ENCODE data around the gene TMEM271.

TMEM271 gene, protein sequence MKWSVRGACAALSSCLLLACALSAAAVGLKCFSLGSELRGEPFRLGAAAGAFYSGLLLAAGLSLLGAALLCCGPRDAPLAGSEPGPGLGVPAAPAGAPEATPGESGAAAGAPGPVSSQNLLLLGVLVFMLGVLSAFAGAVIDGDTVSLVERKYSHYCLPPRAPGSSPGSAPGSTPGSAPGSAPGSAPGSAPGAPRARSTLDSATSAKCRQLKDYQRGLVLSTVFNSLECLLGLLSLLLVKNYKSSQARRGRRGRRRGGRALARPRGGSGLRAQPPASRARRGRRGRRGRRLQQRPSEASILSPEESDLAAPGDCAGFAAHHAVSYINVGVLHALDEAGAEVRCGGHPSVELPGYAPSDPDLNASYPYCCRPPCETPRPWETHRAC

GRCh38 chr4:576245-576821 is at the start of gene TMEM271:
TMEM271 (minus strand) TSS chr4:576295; CDS start chr4:576062, 233 bp downstream.
- Histone ChIP-seq H3K9me3 (ENCODE audit: control insufficient read depth, insufficient read depth, low read length) (no peaks in the 10 kb centered on the region), H3K9ac (ENCODE audit: low read depth, low read length) (peak within 1 kb of the TSS; percentile 51), H3K36me3 (ENCODE audit: insufficient read depth, low read length) (no peaks in the 10 kb centered on the region), H3K4me1 (ENCODE audit: insufficient read depth, low read length) (no peaks in the 10 kb centered on the region; the same call in 1 of the 2 replicates)

GRCh38 chr4:625631-626161 is 49.6 kb upstream of the TMEM271 start:
- no peaks in the 10 kb centered on the region for H3K36me3 ChIP-seq (ENCODE audit: insufficient read depth, low read length)
- H3K9ac ChIP-seq (ENCODE audit: low read depth, low read length): no peak overlapping the region
- H3K9me3 ChIP-seq (ENCODE audit: control insufficient read depth, insufficient read depth, low read length): no peaks in the 10 kb centered on the region
- peaks cover 12% of the 10 kb centered on the region; the same call in 1 of the 2 replicates for H3K4me1 ChIP-seq (ENCODE audit: insufficient read depth, low read length)

- peaks cover 12% of the 10 kb centered on the region; the same call in 1 of the 2 replicates for H3K4me1 ChIP-seq (ENCODE audit: insufficient read depth, low read length)
- H3K9ac ChIP-seq (ENCODE audit: low read depth, low read length): no peak within 1 kb of the TSS
- no peaks in the 10 kb centered on the region for H3K36me3 ChIP-seq (ENCODE audit: insufficient read depth, low read length)
- no peaks in the 10 kb centered on the region for H3K9me3 ChIP-seq (ENCODE audit: control insufficient read depth, insufficient read depth, low read length)
Observed at GRCh38 chr4:624705-625590, 48.9 kb upstream of the TMEM271 start, which contains the start of gene PDE6B. PDE6B (plus strand) TSS chr4:625573; CDS start chr4:625627, 54 bp downstream.

- Histone ChIP-seq H3K4me1 (ENCODE audit: insufficient read depth, low read length) (peaks cover 12% of the 10 kb centered on the region; the same call in 1 of the 2 replicates), H3K9ac (ENCODE audit: low read depth, low read length) (no peak overlapping the region), H3K9me3 (ENCODE audit: control insufficient read depth, insufficient read depth, low read length) (no peaks in the 10 kb centered on the region), H3K36me3 (ENCODE audit: insufficient read depth, low read length) (no peaks in the 10 kb centered on the region)
Observed at GRCh38 chr4:623914-624566, 47.9 kb upstream of the TMEM271 start.

DNA sequence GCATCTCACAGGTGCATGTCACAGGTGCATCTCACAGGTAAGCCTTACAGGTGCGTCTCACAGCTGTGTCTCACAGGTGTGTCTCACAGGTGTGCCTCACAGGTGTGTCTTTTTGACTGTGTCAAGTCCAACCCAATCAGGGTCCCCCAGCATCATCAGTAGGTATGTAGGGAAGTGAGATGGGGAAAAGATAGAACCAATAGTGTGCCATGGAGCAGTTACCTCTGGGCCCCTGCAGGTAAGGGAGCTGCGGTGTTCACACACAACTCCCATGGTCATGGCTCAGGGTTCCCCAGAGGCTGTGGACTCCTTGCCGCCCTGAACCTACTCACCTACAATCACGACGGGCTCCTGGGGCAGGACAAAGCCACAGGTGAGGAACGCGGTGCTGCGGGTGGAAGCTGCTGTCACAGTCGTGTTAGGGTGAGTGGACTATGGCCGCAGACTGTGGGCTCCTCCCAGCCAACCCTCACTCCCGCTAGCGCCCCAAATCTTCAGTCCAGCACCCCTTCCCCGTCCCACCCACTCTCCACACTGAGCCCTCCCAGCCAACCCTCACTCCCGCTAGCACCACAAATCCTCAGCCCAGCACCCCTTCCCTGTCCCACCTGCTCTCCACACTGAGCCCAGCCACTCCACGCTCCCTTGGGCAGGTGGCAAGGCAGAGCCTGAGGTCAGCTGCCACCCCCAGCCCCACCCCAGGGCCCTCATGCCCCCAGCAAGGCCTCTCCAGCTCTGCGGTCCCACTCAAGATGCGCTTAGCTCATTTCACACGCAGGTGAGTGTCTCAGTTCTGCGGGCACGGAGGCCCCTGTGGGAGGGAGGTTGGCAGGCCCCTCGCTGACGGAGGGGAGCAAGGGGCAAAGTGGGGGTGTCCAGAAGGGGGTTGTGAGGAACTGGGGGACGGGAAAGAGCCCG is 47.2 kb upstream of the TMEM271 start:
- Histone ChIP-seq H3K9me3 (ENCODE audit: control insufficient read depth, insufficient read depth, low read length) (no peaks in the 10 kb centered on the region), H3K36me3 (ENCODE audit: insufficient read depth, low read length) (no peaks in the 10 kb centered on the region), H3K9ac (ENCODE audit: low read depth, low read length) (no peak overlapping the region), H3K4me1 (ENCODE audit: insufficient read depth, low read length) (peaks cover 12% of the 10 kb centered on the region; the same call in 1 of the 2 replicates)

DNA sequence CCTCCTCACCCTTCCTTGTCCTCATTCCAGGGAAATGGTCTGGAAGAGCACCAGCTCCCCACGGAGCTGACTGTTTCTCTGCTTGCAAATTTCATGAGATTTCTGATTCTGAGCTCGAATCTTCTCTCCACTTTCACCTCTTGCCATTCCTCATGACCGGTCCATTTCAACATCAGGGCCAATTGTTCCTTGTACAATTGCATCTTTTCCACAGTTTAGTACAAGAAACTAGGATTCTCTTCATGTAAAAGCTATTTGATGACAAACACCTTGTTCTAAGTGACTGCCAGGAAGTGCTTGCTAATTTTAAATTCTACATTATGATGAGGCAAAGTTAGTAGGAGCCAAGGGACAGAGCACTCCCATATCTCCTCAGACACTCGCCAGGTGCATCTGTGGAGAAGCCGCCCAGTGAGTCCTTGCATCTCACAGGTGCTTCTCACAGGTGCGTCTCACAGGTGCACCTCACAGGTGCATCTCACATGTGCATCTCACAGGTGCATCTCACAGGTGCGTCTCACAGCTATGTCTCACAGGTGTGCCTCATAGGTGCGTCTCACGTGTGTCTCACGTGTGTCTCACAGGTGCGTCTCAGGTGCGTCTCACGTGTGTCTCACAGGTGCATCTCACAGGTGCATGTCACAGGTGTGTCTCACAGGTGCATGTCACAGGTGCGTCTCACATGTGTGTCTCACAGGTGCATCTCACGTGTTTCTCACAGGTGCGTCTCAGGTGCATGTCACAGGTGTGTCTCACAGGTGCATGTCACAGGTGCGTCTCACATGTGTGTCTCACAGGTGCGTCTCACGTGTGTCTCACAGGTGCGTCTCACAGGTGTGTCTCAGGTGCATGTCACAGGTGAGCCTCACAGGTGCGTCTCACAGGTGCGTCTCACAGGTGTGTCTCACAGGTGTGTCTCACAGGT is 46.2 kb upstream of the TMEM271 start:
- Histone ChIP-seq H3K36me3 (ENCODE audit: insufficient read depth, low read length) (no peaks in the 10 kb centered on the region), H3K9me3 (ENCODE audit: control insufficient read depth, insufficient read depth, low read length) (no peaks in the 10 kb centered on the region), H3K9ac (ENCODE audit: low read depth, low read length) (no peak overlapping the region)

DNA sequence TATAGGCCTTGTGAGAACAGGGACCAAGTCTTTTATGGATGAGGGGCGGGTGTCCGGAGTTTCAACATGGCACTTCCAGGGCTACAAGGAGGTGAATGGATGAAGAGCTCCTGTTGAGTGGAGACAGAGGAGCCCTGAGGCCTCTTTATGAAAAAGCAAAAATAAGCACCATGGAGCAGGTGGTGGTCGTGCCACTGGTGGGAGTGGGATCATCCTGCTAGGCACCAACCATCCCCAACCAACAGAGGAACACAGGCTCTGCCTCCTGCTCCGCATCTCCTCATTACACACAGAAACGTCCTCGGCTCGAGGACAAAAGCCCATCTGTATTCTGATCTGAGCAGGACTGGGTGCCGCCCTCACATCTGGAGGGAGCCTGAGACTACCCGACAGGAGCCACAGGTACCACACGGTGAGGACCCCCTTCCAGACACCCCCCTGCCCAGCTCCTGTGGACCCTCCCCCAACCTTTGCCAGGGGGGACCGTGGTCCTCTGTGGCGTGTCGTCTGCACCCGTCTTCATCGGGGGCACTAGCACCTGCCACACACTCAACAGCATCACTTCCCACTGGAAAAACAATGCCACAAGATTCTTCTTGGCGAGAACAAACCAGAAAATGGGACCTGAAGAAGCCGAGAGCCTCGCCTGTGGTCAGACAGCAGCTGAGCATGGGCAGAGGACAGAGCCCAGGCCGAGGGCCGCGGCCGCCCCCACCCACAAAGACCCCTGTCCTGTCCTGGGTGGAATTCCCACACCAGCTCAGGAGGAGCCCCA is 45.4 kb upstream of the TMEM271 start:
- Histone ChIP-seq H3K36me3 (ENCODE audit: insufficient read depth, low read length) (no peaks in the 10 kb centered on the region), H3K9me3 (ENCODE audit: control insufficient read depth, insufficient read depth, low read length) (no peaks in the 10 kb centered on the region), H3K9ac (ENCODE audit: low read depth, low read length) (no peak overlapping the region), H3K4me1 (ENCODE audit: insufficient read depth, low read length) (peaks cover 12% of the 10 kb centered on the region; the same call in 1 of the 2 replicates)

More for the DNA sequence above, 46.2 kb upstream of the TMEM271 start:
- H3K4me1 ChIP-seq (ENCODE audit: insufficient read depth, low read length): peaks cover 12% of the 10 kb centered on the region; the same call in 1 of the 2 replicates

DNA sequence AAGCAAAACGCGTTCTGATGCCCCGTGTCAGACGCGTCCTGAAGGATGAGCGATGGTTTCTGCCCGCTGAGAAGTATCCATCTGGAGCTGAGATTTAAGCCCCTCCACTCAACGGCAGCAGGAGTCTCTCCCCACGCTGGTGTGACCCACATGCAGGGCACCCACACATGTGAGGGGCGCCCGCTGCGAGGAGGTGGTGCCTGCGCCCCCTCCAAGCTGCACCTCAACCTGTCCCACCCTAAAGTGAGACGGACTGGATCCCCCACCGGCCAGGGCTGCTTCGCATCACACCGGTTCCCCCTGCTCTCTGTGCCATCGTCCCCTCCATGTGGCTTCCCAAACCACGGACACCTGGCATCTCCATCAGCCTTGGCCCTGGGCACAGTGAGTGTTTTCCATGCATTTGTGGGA is 44.8 kb upstream of the TMEM271 start:
- Histone ChIP-seq H3K4me1 (ENCODE audit: insufficient read depth, low read length) (peaks cover 12% of the 10 kb centered on the region; the same call in 1 of the 2 replicates), H3K36me3 (ENCODE audit: insufficient read depth, low read length) (no peaks in the 10 kb centered on the region), H3K9me3 (ENCODE audit: control insufficient read depth, insufficient read depth, low read length) (no peaks in the 10 kb centered on the region), H3K9ac (ENCODE audit: low read depth, low read length) (no peak overlapping the region)

DNA sequence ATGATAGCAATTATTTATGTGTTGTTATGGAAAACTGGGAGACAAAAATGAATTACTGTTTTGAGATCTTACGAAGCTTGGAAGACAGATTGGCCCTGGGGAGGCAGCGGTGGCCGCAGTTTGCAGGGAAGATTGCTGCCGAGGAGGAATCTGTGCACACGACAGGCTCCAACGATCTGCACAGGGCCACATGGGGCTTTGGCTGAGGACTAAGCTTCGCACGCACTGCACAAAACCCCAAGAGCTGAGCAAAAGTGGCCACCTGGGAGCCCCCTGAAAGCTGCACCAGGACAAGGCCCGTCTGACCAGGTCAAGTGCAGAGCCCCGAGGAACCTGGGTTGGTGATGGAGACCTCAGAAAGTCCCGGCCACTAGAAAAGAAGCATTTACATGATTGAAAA is 44.1 kb upstream of the TMEM271 start:
- no peaks in the 10 kb centered on the region for H3K36me3 ChIP-seq (ENCODE audit: insufficient read depth, low read length)
- H3K9ac ChIP-seq (ENCODE audit: low read depth, low read length): no peak overlapping the region
- H3K9me3 ChIP-seq (ENCODE audit: control insufficient read depth, insufficient read depth, low read length): no peaks in the 10 kb centered on the region
- H3K4me1 ChIP-seq (ENCODE audit: insufficient read depth, low read length): peaks cover 10% of the 10 kb centered on the region; the same call in 1 of the 2 replicates

DNA sequence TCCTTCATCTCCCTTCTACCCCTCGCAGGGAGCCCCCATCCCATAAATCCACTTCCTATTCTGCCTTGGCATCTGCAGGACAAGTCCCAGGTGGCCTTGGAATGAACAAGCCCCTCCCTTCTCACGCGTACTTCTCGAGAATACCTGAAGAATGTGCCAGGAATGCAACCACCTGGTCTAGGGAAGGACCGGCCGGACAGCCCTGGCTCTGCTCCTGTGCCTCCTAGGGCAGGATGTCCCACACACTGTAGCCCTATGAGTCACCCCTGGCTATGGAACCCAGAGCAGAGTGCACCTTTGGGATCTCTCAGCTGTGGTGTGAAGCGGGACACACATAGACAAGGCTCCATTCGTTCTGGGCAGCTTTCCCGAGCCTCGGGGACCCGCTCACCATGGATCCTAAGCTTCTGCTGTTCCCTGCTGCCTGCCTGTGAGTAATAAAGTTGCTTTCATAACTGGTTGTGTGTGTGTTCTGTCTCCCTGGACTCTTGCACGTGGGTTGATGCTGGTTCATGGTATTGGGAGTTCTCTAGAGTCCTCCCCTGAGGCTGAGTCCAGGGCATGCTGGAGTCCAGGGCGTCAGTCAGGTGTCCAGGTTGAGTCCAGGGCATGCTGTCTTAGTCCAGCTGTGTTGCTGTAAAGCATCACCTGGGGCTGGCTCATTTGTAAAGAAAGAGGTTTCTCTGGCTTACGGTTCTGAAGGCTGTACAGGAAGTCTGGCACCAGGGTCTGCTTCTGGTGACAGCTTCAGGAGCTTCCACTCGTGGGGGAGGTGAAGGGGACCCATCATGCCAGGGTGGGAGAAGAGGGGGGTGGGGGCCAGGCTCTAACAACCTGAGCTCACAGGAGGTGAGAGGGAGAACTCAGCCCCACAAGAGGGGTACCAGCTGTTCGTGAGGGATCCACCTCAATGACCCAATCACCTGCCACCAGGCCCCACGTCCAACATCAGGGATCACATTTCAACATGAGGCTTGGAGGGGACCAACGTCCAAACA is 41.8 kb upstream of the TMEM271 start:
- Histone ChIP-seq H3K9ac (ENCODE audit: low read depth, low read length) (no peak overlapping the region), H3K4me1 (ENCODE audit: insufficient read depth, low read length) (no peaks in the 10 kb centered on the region), H3K36me3 (ENCODE audit: insufficient read depth, low read length) (no peaks in the 10 kb centered on the region), H3K9me3 (ENCODE audit: control insufficient read depth, insufficient read depth, low read length) (no peaks in the 10 kb centered on the region)
